A172 (cell line): ENCODE results near the gene SPCS3. TPM values are rescaled to one million over a fixed set of nuclear protein-coding genes. Genes with fewer than 3 reads are reported as not detected.
A peak's percentile ranks its signal among the peaks of the same experiment; 100 is the strongest.
"Not testable (repeated sequence)": the region's sequence is repeated elsewhere in the genome, so short reads cannot be mapped to it uniquely, and the experiment has no call there.

Experiments used
- DNase-seq: peaks from one replicate; pipeline ENCODE4 v3.0.0-alpha.2; 2015; ENCODE audit warnings: low spot score
- total RNA-seq: library from RNA; depleted of rRNA; stranded (reverse); fragments of >200 nt; shearing (Covaris generic); gene quantifications from 2 replicates; pipeline ENCODE4 v1.2.3, GENCODE V29; 2014; rRNA removed

SPCS3 gene
- total RNA-seq, 1 experiment from 2014 or later = 69.4 TPM

- not testable (repeated sequence) for DNase-seq
Observed at GRCh38 chr4:176345346-176345745, 25.6 kb downstream of the SPCS3 start.

GRCh38 chr4:176346836-176347235 is 27.1 kb downstream of the SPCS3 start:
- not testable (repeated sequence) for DNase-seq

GRCh38 chr4:176350671-176351070 is 30.9 kb downstream of the SPCS3 start:
- no peak for DNase-seq

- no peak for DNase-seq
Observed at GRCh38 chr4:176354884-176355283, 35.1 kb downstream of the SPCS3 start.

GRCh38 chr4:176357359-176358082 is 37.8 kb downstream of the SPCS3 start:
- DNase-seq = no peak

- DNase-seq = no peak
Observed at GRCh38 chr4:176358083-176358469, 38.3 kb downstream of the SPCS3 start.

GRCh38 chr4:176359590-176359989 is 39.8 kb downstream of the SPCS3 start:
- DNase-seq = no peak

- DNase-seq = peak; percentile 6
Observed at GRCh38 chr4:176360446-176360845, 40.7 kb downstream of the SPCS3 start.

GRCh38 chr4:176363072-176363471 is 43.3 kb downstream of the SPCS3 start:
- no peak for DNase-seq

- no peak for DNase-seq
Observed at GRCh38 chr4:176367771-176368465, 48.2 kb downstream of the SPCS3 start.

- DNase-seq = peak; percentile 30
Observed at GRCh38 chr4:176376032-176376614, 56.4 kb downstream of the SPCS3 start.

- DNase-seq = peak; percentile 33
Observed at GRCh38 chr4:176377780-176378179, 58.0 kb downstream of the SPCS3 start.

GRCh38 chr4:176380352-176381157 is 60.8 kb downstream of the SPCS3 start:
- peak; percentile 60 for DNase-seq

Other genes with a start within 250 kb of the SPCS3 start
- gene SPATA4, start 124.4 kb upstream of the SPCS3 start, total RNA-seq = 0.19 TPM in 1 of 2 replicates, not detected in the other
- gene ASB5, start 50.7 kb upstream of the SPCS3 start, total RNA-seq = 0.12 and 0.19 TPM in 2 replicates